Urothelium cell line (cell line): ENCODE results near the gene STOML1.

Source experiments
- DNase-seq: peaks from one replicate; pipeline ENCODE4 v3.0.0; 2011; ENCODE audit warnings: low spot score, mixed read lengths
- FAIRE-seq: peaks from 2 replicates; lab custom pipeline; 2011; peaks lifted over from hg19 to GRCh38; lab: Jason Lieb, UNC

The STOML1 gene

GRCh38 chr15:73991726-73992593, at the start of gene STOML1:
STOML1 (minus strand) TSS chr15:73992295; CDS start chr15:73992223, 72 bp downstream.
- peak; percentile 17 for FAIRE-seq
- peak; percentile 93 for DNase-seq

GRCh38 chr15:74041311-74041756, 49.2 kb upstream of the STOML1 start:
- DNase-seq (no peak), FAIRE-seq (no peak)

- DNase-seq (peak; percentile 58), FAIRE-seq (no peak)
Measured at GRCh38 chr15:74040109-74040850, 48.2 kb upstream of the STOML1 start.

- DNase-seq (no peak), FAIRE-seq (no peak)
Measured at GRCh38 chr15:74039656-74040010, 47.5 kb upstream of the STOML1 start.

- FAIRE-seq, result no peak
Measured at GRCh38 chr15:74038707-74039655, 46.9 kb upstream of the STOML1 start.

GRCh38 chr15:74037171-74038117, 45.3 kb upstream of the STOML1 start:
- DNase-seq (no peak), FAIRE-seq (no peak)

More at GRCh38 chr15:74038707-74039655, 46.9 kb upstream of the STOML1 start:
- DNase-seq, result no peak

GRCh38 chr15:74036271-74037170, 44.4 kb upstream of the STOML1 start:
- DNase-seq (peak; percentile 38), FAIRE-seq (peak; percentile 56)

- DNase-seq (no peak), FAIRE-seq (no peak)
Measured at GRCh38 chr15:74035121-74036017, 43.3 kb upstream of the STOML1 start.

GRCh38 chr15:74034206-74034755, 42.2 kb upstream of the STOML1 start:
- FAIRE-seq, result no peak
- no peak for DNase-seq

GRCh38 chr15:74032606-74033561, 40.8 kb upstream of the STOML1 start:
- no peak for FAIRE-seq
- DNase-seq, result no peak

GRCh38 chr15:74032046-74032445, 40.0 kb upstream of the STOML1 start:
- FAIRE-seq, result no peak
- no peak for DNase-seq

GRCh38 chr15:74028646-74029045, 36.6 kb upstream of the STOML1 start:
- FAIRE-seq (no peak), DNase-seq (no peak)

- DNase-seq, result no peak
- no peak for FAIRE-seq
Measured at GRCh38 chr15:74027688-74028087, 35.6 kb upstream of the STOML1 start.

GRCh38 chr15:74025436-74025835, 33.3 kb upstream of the STOML1 start:
- DNase-seq (no peak), FAIRE-seq (no peak)

- no peak for FAIRE-seq
- DNase-seq, result no peak
Measured at GRCh38 chr15:74024687-74025086, 32.6 kb upstream of the STOML1 start.
